ENCODE data around the gene GCC2.
A peak's percentile ranks its signal among the peaks of the same experiment; 100 is the strongest.
"Not testable (repeated sequence)": the region's sequence is repeated elsewhere in the genome, so short reads cannot be mapped to it uniquely, and the experiment has no call there.

GCC2 gene, protein sequence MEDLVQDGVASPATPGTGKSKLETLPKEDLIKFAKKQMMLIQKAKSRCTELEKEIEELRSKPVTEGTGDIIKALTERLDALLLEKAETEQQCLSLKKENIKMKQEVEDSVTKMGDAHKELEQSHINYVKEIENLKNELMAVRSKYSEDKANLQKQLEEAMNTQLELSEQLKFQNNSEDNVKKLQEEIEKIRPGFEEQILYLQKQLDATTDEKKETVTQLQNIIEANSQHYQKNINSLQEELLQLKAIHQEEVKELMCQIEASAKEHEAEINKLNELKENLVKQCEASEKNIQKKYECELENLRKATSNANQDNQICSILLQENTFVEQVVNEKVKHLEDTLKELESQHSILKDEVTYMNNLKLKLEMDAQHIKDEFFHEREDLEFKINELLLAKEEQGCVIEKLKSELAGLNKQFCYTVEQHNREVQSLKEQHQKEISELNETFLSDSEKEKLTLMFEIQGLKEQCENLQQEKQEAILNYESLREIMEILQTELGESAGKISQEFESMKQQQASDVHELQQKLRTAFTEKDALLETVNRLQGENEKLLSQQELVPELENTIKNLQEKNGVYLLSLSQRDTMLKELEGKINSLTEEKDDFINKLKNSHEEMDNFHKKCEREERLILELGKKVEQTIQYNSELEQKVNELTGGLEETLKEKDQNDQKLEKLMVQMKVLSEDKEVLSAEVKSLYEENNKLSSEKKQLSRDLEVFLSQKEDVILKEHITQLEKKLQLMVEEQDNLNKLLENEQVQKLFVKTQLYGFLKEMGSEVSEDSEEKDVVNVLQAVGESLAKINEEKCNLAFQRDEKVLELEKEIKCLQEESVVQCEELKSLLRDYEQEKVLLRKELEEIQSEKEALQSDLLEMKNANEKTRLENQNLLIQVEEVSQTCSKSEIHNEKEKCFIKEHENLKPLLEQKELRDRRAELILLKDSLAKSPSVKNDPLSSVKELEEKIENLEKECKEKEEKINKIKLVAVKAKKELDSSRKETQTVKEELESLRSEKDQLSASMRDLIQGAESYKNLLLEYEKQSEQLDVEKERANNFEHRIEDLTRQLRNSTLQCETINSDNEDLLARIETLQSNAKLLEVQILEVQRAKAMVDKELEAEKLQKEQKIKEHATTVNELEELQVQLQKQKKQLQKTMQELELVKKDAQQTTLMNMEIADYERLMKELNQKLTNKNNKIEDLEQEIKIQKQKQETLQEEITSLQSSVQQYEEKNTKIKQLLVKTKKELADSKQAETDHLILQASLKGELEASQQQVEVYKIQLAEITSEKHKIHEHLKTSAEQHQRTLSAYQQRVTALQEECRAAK (N-terminal part only)

DNA sequence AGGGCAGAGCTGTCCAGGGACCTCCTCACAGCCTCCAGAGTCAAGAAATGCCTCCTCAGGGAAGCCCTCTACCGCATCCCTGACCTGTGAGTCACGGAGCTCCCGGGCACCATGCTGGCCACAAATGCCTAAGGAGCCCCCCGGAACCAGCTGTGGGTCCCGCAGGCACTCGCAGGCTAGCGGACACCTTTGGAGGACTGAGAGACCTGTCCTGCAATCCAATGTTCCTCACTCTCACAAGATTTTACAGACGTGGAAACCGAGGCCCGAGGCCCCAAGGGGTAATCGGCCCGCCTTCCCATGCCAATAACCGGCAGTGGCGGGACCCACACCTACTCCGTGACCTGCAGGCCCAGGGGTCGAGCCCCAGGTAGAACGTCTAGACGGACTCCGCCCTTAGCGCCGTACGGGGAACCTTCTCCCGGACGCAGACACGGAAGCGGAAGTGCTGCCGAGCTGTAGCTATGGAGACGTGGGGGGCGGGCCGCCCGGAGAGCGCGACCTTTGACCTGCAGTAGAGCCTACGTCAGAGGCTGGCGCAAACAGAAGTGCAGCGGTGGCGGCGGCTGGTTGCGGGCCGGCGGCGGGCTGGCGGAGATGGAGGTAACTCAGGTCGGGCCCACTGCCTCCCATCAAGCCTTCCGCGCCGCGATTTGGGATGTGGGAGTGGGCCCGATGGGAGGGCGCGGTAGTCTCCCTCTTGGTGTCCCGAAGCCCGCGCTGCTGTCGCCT is at the start of gene GCC2:
TSS of gene GCC2 (plus strand) at position 529 of the 732 bp plus-strand sequence. CDS start at position 598, 69 bp downstream.
- DNase-seq (ENCODE audit: low read depth) = peak; percentile 94

DNA sequence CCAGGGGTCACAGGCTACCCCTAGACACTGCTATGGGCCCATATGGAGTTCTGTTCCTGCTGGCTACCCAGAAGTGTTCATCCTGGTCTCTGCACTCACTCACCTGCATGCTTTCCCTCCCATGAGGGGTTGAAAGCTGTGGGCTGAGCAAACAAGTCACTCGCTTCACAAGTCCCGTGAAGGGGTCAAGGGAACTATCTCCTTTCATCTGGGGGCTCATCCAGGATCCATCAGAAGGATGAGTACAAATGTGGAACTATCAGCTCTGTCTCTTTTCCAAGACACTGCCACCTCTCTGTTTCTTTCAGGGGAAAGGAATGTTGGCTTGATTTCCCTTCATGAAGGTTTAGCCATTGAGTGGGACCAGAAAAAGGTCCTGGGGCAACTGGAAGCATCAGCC is 49.5 kb upstream of the GCC2 start:
- DNase-seq (ENCODE audit: low read depth) = no peak

DNA sequence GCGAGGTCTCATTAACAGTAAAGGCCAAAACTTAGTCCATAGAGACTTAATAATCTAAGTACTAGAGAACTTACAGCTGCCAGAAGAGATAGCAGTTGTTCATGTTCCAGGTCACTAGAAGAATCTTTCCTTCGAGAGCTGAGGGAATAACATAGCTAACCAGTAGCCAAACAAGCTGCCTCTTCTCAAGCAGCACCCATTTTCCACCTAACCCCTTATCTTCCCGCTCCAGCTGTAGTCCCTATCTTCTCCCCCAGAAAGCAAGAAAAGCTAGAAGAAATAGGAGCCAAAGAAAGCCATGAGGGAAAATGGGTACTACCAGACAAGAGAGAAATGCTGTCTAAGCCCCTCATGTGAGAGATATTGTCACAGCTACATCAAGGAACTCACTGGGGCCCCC is 47.2 kb upstream of the GCC2 start:
- DNase-seq (ENCODE audit: low read depth) = no peak

DNA sequence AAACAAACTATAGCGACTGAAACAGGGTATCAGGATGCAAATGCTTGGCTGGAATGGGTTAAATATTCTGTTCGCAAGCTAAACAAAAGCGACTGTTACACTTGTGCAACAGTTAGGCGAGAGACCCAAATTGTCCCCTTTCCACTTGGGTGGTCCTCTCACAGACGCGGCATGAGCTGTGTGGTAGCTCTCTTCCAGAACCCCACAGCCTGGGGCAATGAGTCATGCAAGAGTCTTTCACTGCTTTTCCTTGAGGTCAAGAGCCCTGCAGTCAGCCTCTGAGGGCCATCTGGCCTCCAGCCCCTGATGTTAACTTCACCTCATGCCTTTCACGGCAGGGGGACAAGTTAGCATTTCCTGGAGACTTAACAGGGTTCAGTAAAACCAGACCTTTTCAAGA is 45.5 kb upstream of the GCC2 start:
- no peak for DNase-seq (ENCODE audit: low read depth)

DNA sequence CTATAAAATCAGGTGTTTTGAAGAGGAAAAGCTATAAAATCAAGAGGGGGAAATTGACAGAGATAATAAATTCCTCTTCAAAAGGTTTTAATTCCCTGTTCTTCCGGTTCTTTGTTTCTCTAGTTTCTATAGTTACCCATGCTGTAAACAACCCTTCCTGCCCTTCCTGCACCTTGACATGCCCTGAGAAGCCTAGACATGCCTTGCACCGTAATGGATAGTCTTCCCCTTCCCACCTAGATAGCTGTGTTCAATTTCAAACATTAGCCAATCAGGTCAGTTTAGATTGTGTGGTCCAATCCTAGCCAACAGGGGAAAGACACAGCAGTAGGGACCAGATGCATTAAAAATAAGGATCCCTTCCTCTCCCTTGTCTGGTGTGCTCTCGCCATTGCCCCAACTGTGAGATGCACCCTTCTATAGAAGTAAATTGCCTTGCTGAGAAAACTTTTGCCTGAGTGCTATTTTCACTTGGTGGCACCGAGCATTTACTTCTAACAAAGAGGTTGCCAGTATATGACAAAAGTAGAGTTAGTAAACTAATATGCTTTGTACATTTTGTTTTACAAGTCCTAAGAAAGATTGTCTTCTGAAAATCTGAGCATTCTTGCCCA is 44.1 kb upstream of the GCC2 start:
- DNase-seq (ENCODE audit: low read depth) = no peak

DNA sequence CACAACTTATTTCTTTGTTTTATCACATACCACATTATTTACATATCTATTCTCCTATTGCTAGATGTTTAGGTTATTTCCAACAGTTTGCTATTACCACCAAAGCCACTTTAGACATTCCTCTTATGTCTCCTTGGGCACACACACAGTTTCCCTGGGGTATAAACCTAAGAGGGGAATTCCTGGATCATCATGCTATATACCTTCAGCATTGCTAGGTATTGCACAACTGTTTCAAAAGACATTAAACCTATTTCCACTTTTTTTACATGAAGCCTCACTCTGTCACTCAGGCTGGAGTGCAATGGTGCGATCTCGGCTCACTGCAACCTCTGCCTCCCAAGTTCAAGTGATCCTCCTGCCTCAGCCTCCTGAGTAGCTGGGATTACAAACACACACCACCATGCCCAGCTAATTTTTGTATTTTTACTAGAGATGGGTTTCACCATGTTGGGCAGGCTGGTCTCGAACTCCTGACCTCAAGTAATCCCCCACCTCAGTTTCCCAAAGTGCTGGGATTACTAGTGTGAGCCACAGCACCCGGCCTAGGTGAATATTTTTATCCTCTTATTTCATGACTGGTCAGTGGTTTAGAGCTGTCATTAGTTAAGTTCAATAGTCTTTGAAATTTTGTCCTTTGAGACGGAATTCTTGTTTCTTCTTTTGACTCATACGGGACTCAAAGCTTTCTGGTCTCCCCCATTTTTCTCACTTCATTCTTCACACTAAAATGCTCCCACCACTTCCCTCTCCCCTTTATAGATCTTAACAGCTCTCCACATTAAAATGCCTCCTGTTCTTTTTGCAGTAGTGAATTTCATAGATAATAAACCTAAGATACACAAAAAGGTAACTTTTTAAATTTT is 40.9 kb upstream of the GCC2 start:
- no peak for DNase-seq (ENCODE audit: low read depth)

DNA sequence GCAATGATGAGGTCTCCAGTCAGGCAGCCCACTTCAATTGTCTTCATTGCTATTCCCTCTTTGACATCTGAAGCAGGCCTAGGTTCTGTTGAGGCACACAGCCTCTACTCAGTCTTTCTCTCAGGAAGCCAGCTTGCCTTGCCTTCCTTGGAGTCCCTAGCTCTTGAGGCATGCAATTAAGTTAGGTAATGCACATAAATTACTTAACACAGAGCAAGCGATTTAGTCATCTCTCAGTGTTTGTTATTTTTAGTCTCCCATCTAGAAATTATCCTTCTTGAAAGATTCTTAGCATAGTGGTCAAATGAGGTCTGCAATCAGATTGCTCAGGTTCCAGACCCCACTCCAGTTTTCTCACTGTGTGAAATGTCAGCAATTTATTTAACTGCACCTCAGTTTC is 39.2 kb upstream of the GCC2 start:
- no peak for DNase-seq (ENCODE audit: low read depth)

DNA sequence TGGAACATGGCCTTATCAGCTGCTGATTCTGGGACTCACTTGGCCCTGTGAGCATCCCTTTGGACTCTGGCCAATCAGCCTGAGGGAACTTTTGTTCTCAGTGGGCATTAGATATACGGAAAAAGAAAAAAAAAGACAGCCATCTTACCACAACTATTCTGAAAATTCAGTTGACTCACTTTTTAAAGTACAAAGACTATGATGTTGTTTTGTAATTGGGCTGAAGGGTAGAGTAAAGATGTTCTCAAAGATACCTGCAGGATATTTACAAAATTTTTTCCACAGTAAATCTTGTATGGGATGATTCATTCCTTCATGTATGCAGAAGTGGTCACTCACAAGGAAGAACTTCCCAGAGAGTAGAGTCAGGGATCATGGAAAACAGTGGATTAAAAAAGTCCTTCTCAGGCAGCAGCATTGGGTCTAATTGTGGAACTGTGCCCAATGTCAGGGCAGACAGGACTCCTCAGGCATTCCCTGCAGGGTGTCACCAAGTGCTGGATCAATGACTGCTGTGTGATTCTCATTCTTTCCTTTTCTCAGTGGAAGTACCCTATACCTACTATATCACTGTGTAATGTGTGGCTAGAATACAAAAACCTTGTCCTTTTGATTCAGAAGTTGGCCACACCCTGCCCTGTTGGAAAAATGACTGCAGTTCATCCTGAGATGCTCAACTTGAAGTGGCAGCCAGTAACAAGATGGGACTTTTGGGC is 35.9 kb upstream of the GCC2 start:
- DNase-seq (ENCODE audit: low read depth) = no peak

DNA sequence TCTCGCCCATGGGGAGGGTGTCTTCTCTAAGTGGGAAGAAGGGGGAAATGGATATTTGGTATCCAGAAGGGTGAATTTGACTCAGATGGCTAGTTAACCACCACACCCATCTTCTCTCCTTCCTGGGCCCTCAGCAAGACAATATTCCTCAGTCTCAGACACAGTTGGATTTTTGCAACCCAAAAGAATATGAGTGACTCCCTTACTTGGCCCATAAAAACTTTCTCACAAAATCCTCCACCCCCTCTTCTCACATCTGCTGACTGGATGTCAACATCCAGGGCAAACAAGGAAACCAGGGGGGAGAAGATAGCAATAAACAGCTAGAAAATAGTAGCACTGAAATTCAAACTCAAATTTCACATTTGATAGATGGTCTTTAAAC is 35.3 kb upstream of the GCC2 start:
- DNase-seq (ENCODE audit: low read depth) = no peak

DNA sequence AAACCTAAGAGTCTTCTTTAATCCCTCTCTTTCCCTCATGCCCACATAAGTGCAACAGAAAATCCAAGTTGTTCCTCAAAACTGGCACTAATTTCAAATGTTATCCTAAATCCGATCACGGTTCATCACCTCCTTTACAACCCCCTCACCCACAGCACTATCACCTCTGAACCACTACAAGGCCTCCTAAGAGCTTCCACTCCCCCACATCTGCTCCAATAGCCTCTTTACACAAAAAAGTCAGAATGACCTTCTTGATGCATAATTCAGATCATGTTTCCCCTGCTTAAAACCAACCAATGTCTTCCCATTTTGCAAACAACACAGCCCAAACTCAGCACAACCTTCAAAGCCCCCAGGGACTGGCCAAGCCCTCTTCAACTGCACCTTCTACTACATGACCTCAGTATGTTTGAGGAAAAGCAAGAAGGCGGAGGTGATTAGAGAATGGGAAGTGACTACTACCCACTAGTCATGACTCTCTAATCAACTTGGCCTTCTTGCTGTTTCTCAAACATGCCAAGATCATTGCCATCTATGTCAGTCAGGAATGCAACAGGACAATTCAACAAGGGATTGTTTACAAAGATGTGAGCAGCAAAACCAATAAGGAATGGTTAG is 34.6 kb upstream of the GCC2 start:
- no peak for DNase-seq (ENCODE audit: low read depth)

DNA sequence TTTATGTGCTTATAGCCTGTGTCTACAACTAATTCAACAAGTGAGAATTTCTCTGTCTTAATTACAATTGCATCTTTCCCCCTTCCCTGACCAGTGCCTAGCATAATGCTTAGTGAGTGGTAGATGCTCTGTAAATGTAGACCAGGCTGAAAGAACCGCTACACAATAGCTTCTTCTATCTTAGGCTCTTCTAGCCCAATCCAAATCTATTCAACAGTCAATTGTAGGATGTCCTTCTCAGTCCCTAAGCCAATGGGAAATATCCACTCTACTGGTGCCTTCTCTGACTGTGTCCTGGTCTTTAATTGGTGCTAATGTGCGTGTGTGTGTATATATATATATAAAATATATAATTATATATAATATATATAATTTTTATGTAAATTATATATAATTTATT is 34.1 kb upstream of the GCC2 start:
- DNase-seq (ENCODE audit: low read depth) = no peak

DNA sequence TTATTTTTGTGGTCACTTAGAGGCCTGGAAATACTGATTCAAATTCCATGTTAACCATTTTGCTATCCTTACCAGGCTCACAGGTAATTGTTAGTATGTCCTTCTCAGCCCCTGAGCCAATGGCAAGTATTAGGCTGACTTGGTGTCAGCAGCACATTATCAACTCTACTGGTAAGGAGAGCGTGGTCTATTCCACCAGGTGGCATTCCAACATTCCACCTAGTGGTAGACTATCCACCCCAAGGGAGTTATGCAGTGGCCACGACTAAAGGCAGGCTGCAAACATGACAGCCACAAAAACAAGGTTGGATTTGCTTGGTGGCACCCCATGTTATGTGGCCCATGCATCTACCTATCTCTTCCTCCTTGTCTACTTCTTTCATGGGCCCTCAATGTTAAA is 31.8 kb upstream of the GCC2 start:
- DNase-seq (ENCODE audit: low read depth) = no peak

DNA sequence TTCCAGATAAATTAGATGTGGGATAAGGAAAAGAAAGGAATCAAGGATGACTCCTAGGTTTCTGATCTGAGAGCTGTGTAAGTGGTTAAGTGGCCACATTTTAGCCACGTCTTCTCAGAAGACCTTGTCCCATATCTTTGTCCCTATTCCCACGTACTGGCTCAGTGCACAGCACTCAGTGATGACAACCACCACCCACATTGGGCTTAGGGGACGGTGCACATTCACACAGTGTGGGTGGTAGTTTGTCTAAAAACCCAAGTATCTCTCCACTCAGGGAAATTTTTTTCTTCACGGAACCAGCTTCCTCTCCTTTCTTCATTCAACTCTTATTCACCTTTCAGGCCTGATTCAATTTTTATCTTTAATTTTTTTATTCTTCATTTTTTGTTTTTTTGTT is 30.6 kb upstream of the GCC2 start:
- no peak for DNase-seq (ENCODE audit: low read depth)

DNA sequence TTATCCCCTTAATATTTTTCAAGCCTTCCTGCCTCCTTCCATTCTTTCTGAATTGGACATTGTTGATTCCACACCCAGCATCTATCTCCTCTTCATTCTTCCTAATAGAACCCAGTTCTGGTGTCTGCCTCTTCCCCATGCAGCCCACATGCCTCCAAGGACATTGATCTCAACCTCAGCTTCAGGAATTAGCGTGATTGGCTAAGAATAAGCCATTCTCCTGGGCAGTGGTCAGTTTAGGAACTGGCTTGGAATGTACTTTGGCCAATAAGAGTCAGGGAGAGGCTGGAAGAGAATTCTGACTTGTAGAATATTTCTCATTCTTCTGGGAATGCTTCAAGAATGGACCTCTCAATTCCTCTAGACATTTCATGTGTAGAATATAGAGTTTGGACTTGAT is 25.9 kb upstream of the GCC2 start:
- DNase-seq (ENCODE audit: low read depth) = no peak

DNA sequence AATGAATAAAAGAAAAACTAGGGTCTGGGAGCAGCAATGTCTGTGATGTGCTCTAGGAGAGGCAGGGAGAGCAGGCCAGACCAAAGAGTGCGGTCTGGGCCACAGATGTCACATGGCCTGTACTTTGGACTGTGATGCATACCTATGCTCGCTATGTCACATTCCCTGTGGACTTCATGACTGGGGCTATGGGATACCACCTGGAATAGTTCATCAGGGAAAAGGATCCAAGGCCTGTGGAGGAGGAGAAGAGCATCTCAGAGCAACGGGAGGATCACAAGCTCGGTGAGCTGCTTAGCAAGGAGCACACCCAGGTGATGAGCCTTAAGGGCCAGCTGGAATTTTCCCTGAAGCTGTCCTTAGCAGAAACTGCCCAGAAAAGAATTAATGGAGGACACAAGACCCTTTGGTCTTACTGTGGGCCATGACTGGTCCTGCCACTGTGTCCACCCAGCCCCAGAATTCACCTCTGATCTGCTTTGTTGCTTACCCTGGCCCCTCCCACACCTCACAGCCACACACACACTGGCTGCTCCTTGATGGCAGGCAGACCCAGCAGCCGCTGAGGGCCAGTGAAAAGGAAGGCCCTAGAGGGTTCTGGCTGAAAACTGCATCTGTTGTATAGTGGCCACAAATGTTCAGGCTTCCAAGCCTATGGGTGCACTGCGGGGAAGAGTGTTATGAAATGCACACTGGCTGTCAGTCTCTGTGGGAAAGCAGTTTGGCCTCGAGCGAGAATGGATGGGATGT is 25.3 kb upstream of the GCC2 start:
- no peak for DNase-seq (ENCODE audit: low read depth)

DNA sequence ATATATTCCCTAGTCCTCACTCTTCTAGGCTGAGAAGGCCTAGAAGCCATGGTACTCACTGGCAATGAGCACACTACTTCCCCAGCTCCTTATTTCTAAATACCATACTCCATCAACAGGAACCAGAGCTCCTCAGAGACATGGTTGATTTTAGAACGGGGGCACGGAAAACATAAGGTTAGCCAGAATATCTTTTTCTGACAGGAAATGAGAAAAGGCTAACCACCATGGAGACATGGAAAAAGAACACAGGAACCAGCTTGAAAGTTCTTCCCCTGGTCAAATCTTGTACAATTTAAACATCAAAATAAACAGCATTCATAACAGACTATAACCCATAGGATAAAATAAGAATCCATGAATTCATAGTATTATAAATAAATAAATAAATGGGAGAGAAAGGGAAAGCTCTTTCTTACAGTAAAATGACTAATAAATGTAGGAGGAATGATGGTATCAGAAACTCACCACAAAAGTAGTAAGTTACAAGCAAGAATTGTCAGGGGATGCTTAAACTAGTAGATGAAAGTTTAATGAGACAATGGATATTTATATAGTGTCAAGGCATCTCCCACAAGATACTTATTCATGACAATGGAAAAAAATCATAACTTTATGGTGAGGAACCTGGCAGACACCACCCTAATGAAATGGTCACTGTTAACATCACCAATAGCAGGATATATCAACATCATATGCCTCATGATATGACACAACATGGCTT is 20.6 kb upstream of the GCC2 start:
- no peak for DNase-seq (ENCODE audit: low read depth)

DNA sequence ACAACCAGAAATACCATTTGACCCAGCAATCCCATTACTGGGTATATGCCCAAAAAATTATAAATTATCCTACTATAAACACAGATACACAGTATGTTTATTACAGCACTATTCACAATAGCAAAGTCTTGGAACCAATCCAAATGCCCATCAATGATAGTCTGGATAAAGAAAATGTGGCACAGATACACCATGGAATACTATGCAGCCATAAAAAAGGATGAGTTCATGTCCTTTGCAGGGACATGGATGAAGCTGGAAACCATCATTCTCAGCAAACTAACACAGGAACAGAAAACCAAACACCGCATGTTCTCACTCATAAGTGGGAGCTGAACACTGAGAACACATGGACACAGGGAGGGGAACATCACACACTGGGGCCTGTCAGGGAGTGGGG is 13.4 kb upstream of the GCC2 start:
- DNase-seq (ENCODE audit: low read depth) = not testable (repeated sequence)

DNA sequence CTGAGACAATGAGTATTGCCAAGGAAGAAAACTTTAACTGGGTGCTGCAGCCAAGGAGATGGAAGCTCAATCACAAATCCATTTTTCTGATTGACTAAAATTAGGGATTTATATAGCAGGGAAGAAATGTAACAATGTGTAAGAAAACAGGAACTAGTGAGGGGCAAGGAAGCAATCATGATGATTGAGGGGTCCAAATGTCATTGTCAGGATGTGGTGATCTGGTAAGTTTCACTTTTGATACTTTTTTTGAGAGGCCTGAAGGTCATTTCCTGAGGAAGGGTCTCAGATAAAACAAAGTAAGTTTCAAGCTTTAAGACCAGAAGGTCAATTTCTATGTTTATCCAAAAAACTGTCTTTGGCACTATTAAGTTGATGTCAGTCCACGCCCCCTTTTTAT is 12.0 kb upstream of the GCC2 start:
- no peak for DNase-seq (ENCODE audit: low read depth)
